ENCODE data around the gene NECTIN4.

- TF ChIP-seq CTCF (IDR thresholded peaks at IDR 0.05), result no peak
- no peak for TF ChIP-seq POLR2A (IDR thresholded peaks at IDR 0.05)
These were observed 21.8 kb upstream of the NECTIN4 start for GRCh38 chr1:161111117-161111516.
